K562 (cell line): Measurements from ENCODE around the gene HNMT.

Source experiments
- CREM ChIP-seq: IDR thresholded peaks from 2 replicates; pipeline ENCODE4 v1.6.1; 2014; ENCODE audit warnings: antibody characterized with exemption, low read depth
- POLR2A ChIP-seq: fragments of 450-650 bp; conservative IDR thresholded peaks from 2 replicates; pipeline ENCODE4 v1.6.1; 2016
- TAL1 ChIP-seq: fragments of 450-650 bp; IDR thresholded peaks from 2 replicates; pipeline ENCODE4 v1.6.1; 2016; ENCODE audit warnings: mild to moderate bottlenecking
- ZZZ3 ChIP-seq: fragments of 450-650 bp; IDR thresholded peaks from 2 replicates; pipeline ENCODE4 v1.6.1; 2016; ENCODE audit warnings: antibody characterized with exemption, mild to moderate bottlenecking, moderate library complexity
- TF ChIP-seq, protein P1 (sequence below), 3 experiments: IDR thresholded peaks in 2 of 3; conservative IDR thresholded peaks in 1 of 3; 2 replicates each; pipeline ENCODE4 v1.5.1; 2011 to 2012; ENCODE audit warnings: low read length in 3 of 3, mild to moderate bottlenecking in 3 of 3, control low read depth in 2 of 3, improper control_type of control experiment in 1 of 3, inconsistent platforms in 1 of 3, low read depth in 1 of 3, mixed read lengths in 1 of 3, moderate library complexity in 1 of 3; ENCODE audit not compliant: insufficient read depth in 2 of 3

DNA sequence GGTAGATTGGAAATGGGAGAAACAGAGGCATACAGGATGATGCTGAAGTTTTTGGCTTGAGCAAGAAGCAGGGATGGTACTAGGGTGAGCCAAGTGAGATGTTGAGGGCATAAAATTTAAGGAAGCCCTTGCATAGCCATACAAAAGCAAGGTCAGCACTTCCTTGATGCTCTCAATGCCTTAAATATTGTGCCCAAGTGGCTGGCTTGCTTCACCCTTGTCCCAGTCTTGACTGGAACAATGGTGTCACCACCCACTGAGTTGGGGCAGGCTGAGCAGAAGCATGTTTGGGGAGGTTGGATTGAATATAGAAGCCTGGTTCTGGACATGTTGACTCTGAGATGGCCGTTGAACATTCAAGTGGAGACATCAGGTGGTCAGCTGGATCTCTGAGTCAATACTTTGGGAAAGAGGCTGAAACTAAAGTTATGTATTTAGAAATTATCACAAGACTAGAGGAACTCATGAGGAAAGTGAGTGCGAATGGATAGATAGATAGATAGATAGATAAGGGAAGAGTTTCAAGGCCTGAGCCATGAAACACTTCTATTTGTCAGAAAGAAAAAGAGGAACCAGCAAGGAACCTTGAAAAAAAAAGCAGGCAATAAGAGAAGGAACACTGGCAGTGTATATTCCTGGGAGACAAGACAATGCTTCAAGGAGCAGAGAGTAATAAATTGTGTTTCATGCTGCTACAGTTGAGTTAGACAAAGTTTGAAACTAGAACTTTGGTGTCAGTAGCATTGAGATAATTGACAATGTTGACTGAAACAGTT lies 43.0 kb upstream of the HNMT start:
- TF ChIP-seq TAL1, result no peak
- TF ChIP-seq, protein P1, sequence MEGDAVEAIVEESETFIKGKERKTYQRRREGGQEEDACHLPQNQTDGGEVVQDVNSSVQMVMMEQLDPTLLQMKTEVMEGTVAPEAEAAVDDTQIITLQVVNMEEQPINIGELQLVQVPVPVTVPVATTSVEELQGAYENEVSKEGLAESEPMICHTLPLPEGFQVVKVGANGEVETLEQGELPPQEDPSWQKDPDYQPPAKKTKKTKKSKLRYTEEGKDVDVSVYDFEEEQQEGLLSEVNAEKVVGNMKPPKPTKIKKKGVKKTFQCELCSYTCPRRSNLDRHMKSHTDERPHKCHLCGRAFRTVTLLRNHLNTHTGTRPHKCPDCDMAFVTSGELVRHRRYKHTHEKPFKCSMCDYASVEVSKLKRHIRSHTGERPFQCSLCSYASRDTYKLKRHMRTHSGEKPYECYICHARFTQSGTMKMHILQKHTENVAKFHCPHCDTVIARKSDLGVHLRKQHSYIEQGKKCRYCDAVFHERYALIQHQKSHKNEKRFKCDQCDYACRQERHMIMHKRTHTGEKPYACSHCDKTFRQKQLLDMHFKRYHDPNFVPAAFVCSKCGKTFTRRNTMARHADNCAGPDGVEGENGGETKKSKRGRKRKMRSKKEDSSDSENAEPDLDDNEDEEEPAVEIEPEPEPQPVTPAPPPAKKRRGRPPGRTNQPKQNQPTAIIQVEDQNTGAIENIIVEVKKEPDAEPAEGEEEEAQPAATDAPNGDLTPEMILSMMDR (IDR thresholded peaks at IDR 0.05 in 2 of 3, conservative IDR thresholded peaks at IDR 0.05 in 1 of 3; ENCODE audit: insufficient read depth in 2 of 3, low read depth in 1 of 3, low read length in 3 of 3), result no peak
- no peak for TF ChIP-seq POLR2A
- no peak for TF ChIP-seq ZZZ3
- no peak for TF ChIP-seq CREM
